SK-N-SH treated with all-trans-retinoic acid at 6 μM for 48 hours (cell line): ENCODE data around the gene ORC4.

ENCODE experiments used
- CREB5 ChIP-seq: fragments of 250-450 bp; sonication (Bioruptor Pico); IDR thresholded peaks from 2 replicates; pipeline ENCODE4 v1.5.1; 2020; ENCODE audit warnings: low read depth, mild to moderate bottlenecking, moderate library complexity
- TSHZ2 ChIP-seq: fragments of 250-450 bp; sonication (Bioruptor Pico); IDR thresholded peaks from 2 replicates; pipeline ENCODE4 v1.5.0; 2020; ENCODE audit warnings: mild to moderate bottlenecking, moderate library complexity
- ZFP3 ChIP-seq: fragments of 250-450 bp; sonication (Bioruptor Pico); IDR thresholded peaks from 2 replicates; pipeline ENCODE4 v1.5.0; 2020; ENCODE audit warnings: mild to moderate bottlenecking, moderate library complexity

GRCh38 chr2:147904051-147904450 lies 116.5 kb downstream of the ORC4 start:
- TF ChIP-seq CREB5 (CRISPR knock-in tag) (no peak), ZFP3 (CRISPR knock-in tag) (no peak), TSHZ2 (no peak)
